HepG2 (cell line): ENCODE results near the gene TMED5. TPM values are rescaled to one million over a fixed set of nuclear protein-coding genes. Genes with fewer than 3 reads are reported as not detected.
A peak's percentile ranks its signal among the peaks of the same experiment; 100 is the strongest.
"Not testable (repeated sequence)": the region's sequence is repeated elsewhere in the genome, so short reads cannot be mapped to it uniquely, and the experiment has no call there.

ENCODE experiments used
- ATAC-seq: fragments of 200-7000 bp; cut with Tn5 transposase; 3 replicates; pipeline ENCODE4 v1.9.1; 2020; ENCODE audit warnings: mild to moderate bottlenecking, moderate library complexity
- BruUV-seq: library from RNA; stranded (reverse); fragments of 400-500 nt; replicated peaks from 2 replicates; lab custom pipeline; 2021; lab: Mats Ljungman, UMichigan
- CTCF ChIA-PET: fragments of 300-600 bp; formaldehyde crosslinking; extraction: SDS; loops from one replicate; lab custom pipeline; 2021; ENCODE audit warnings: low total read pairs, inconsistent platforms, low intra/inter-chr PET ratio; lab: Yijun Ruan, JAX
- POLR2A ChIA-PET: fragments of 350-600 bp; sonication (Branson Sonifier 250); formaldehyde crosslinking; loops from one replicate; lab custom pipeline; 2020; ENCODE audit warnings: antibody characterized with exemption, inconsistent platforms; lab: Yijun Ruan, JAX
- DNase-seq: peaks from one replicate; pipeline ENCODE4 v3.0.0-alpha.2; 2015; ENCODE audit warnings: low spot score
- FAIRE-seq: peaks from 3 replicates; lab custom pipeline; 2011; peaks lifted over from hg19 to GRCh38; lab: Jason Lieb, UNC
- H2AFZ ChIP-seq: one replicate; pipeline ENCODE4 v1.6.1; 2011; ENCODE audit warnings: low read length, inconsistent platforms
- H3K27ac ChIP-seq: fragments of 300-600 bp; 3 replicates; pipeline ENCODE4 v1.8.0; 2011; ENCODE audit warnings: mixed run types, mild to moderate bottlenecking, mixed read lengths, low read length, inconsistent platforms; ENCODE audit not compliant: insufficient read depth; ENCODE audit errors: extremely low read length
- H3K27me3 ChIP-seq, 2 experiments: fragments of 200-600 bp in 1 of 2; 2 replicates in 1 of 2; 3 replicates in 1 of 2; pipeline versions ENCODE4 v1.6.0 to v1.8.0; 2011; ENCODE audit warnings: low read length in 2 of 2, mild to moderate bottlenecking in 2 of 2, moderate library complexity in 2 of 2, inconsistent platforms in 1 of 2; ENCODE audit not compliant: insufficient read depth in 2 of 2, control insufficient read depth in 1 of 2
- H3K36me3 ChIP-seq, 2 experiments: fragments of 200-600 bp in 1 of 2; replicated peaks in 1 of 2; 2 replicates in 1 of 2; 3 replicates in 1 of 2; pipeline versions ENCODE4 v1.5.1 to v1.8.0; 2011; ENCODE audit warnings: low read length in 2 of 2, inconsistent platforms in 1 of 2; ENCODE audit not compliant: insufficient read depth in 2 of 2, control insufficient read depth in 1 of 2
- H3K4me1 ChIP-seq: 2 replicates; pipeline ENCODE4 v1.5.1; 2012; ENCODE audit warnings: low read length, inconsistent platforms; ENCODE audit not compliant: insufficient read depth
- H3K4me2 ChIP-seq: 2 replicates; pipeline ENCODE4 v1.6.0; 2011; ENCODE audit warnings: low read depth, low read length, inconsistent platforms
- H3K4me3 ChIP-seq, 3 experiments: fragments of 200-600 bp in 1 of 3; sonication (generic), shearing (Covaris generic) in 1 of 3; replicated peaks in 1 of 3; 2 replicates each; pipeline ENCODE4 v1.5.1; 2011 to 2016; ENCODE audit warnings: low read length in 3 of 3, inconsistent platforms in 2 of 3, low read depth in 2 of 3, mild to moderate bottlenecking in 2 of 3, control low read depth in 1 of 3, mixed read lengths in 1 of 3; ENCODE audit not compliant: insufficient read depth in 1 of 3
- H3K79me2 ChIP-seq: one replicate; pipeline ENCODE4 v1.6.1; 2011; ENCODE audit warnings: low read length, inconsistent platforms; ENCODE audit not compliant: insufficient read depth
- H3K9ac ChIP-seq: 2 replicates; pipeline ENCODE4 v1.6.0; 2011; ENCODE audit warnings: mild to moderate bottlenecking, low read depth, low read length, inconsistent platforms; ENCODE audit not compliant: insufficient read depth
- H3K9me3 ChIP-seq: 2 replicates; pipeline ENCODE4 v1.5.1; 2012; ENCODE audit warnings: mild to moderate bottlenecking, low read length
- H4K20me1 ChIP-seq: 2 replicates; pipeline ENCODE4 v1.6.0; 2011; ENCODE audit warnings: inconsistent platforms, mild to moderate bottlenecking, low read length, moderate library complexity; ENCODE audit not compliant: insufficient read depth
- CBX2 ChIP-seq, 2 experiments: fragments of 200-600 bp in 1 of 2; sonication (generic); formaldehyde crosslinking in 1 of 2; IDR thresholded peaks; 2 replicates each; pipeline versions ENCODE4 v1.7.0 to v1.8.1; 2018 to 2022; ENCODE audit warnings: low read depth in 2 of 2, low read length in 1 of 2, mild to moderate bottlenecking in 1 of 2, missing genetic modification reagents in 1 of 2
- FOXA1 ChIP-seq, 2 experiments: fragments of 450-650 bp in 1 of 2; sonication (generic) in 1 of 2; formaldehyde crosslinking in 1 of 2; IDR thresholded peaks; 2 replicates each; pipeline versions ENCODE4 v1.4.0 to v1.6.1; 2016 to 2020; ENCODE audit warnings: missing genetic modification reagents in 1 of 2
- HBP1 ChIP-seq: IDR thresholded peaks from 2 replicates; pipeline ENCODE4 v1.6.1; 2016; ENCODE audit warnings: low read depth, control low read depth
- HNRNPK ChIP-seq: fragments of 200-400 bp; formaldehyde crosslinking; IDR thresholded peaks from 2 replicates; pipeline ENCODE4 v1.6.1; 2018; ENCODE audit warnings: low read length, low read depth, moderate library complexity, mild to moderate bottlenecking; ENCODE audit not compliant: poor library complexity, severe bottlenecking
- HOXA3 ChIP-seq: sonication (generic); formaldehyde crosslinking; IDR thresholded peaks from 2 replicates; pipeline ENCODE4 v1.5.0; 2020; ENCODE audit warnings: missing genetic modification reagents
- KLF15 ChIP-seq: sonication (generic); formaldehyde crosslinking; IDR thresholded peaks from 2 replicates; pipeline ENCODE4 v1.8.1; 2023; ENCODE audit warnings: borderline replicate concordance, mild to moderate bottlenecking, inconsistent platforms, missing genetic modification reagents, mixed read lengths
- MEIS1 ChIP-seq: sonication (generic); formaldehyde crosslinking; IDR thresholded peaks from 2 replicates; pipeline ENCODE4 v1.9.0; 2021; ENCODE audit warnings: mild to moderate bottlenecking, missing genetic modification reagents, moderate library complexity, borderline replicate concordance
- MLX ChIP-seq: IDR thresholded peaks from 2 replicates; pipeline ENCODE4 v1.6.1; 2016
- MZF1 ChIP-seq: sonication (generic); formaldehyde crosslinking; IDR thresholded peaks from 2 replicates; pipeline ENCODE4 v1.8.1; 2023; ENCODE audit warnings: mild to moderate bottlenecking, missing genetic modification reagents, borderline replicate concordance
- STAT6 ChIP-seq: sonication (generic); formaldehyde crosslinking; IDR thresholded peaks from 2 replicates; pipeline ENCODE4 v1.4.0; 2020; ENCODE audit warnings: missing genetic modification reagents, mild to moderate bottlenecking, borderline replicate concordance
- TEF ChIP-seq: sonication (generic); formaldehyde crosslinking; IDR thresholded peaks from 2 replicates; pipeline ENCODE4 v1.5.0; 2020; ENCODE audit warnings: missing genetic modification reagents
- WGBS: methylation state at CpG from one replicate; pipeline ENCODE4 v1.1.6; 2017; ENCODE audit warnings: low lambda C conversion rate; 5-methylcytosine and 5-hydroxymethylcytosine counted together
- in situ Hi-C: cut with HindIII; loops from 2 replicates; pipeline ENCODE4 v1.10.0; 2017; ENCODE audit warnings: low pct_unique_long_range_greater_than_20kb; ENCODE audit not compliant: extremely low pct_ligation_motif_present
- intact Hi-C: fragments of 100-400 bp; cut with micrococcal nuclease; formaldehyde crosslinking; loops from one replicate; pipeline ENCODE4 v1.10.0; 2022; ENCODE audit not compliant: unreplicated experiment
- polyA plus RNA-seq, 8 experiments: library from polyadenylated mRNA; depleted of rRNA in 3 of 8; stranded (reverse) in 7 of 8; unstranded in 1 of 8; fragments of >200 nt; fragmentation: Illumina TruSeq in 4 of 8; extraction: Trizol in 4 of 8; gene quantifications; 2 replicates each; pipeline versions ENCODE4 v1.2.1 to v1.2.3, GENCODE V29; 2011 to 2016; ENCODE audit warnings: low read depth in 4 of 8, missing spikeins in 1 of 8, mixed read lengths in 1 of 8; ENCODE audit not compliant: insufficient read depth in 1 of 8
- total RNA-seq, 5 experiments: library from RNA; depleted of rRNA; stranded (reverse); fragments of >200 nt; fragmentation: Illumina TruSeq; extraction: Trizol; gene quantifications; 2 replicates each; pipeline ENCODE4 v1.2.3, GENCODE V29; 2016; ENCODE audit warnings: low read depth in 1 of 5

TMED5 gene
- total and polyA plus RNA-seq, 2 of the 13 experiments (the other 11 are each of a cell fraction or from before 2014, with no cell fraction given) = 58.1 to 99.0 TPM

GRCh38 chr1:93165895-93166294, 14.3 kb downstream of the TMED5 start:
- H3K4me1 ChIP-seq, H3K4me3 ChIP-seq, H3K27ac ChIP-seq, FAIRE-seq, BruUV-seq, H2AFZ ChIP-seq, H3K27me3 ChIP-seq, POLR2A ChIA-PET, intact Hi-C loops, CTCF ChIA-PET, H3K9ac ChIP-seq, ATAC-seq, H4K20me1 ChIP-seq, DNase-seq, in situ Hi-C loops, H3K4me2 ChIP-seq, H3K9me3 ChIP-seq: not testable (repeated sequence)
- TF ChIP-seq HNRNPK = peak; percentile 11
- 95% methylated on average over 1 of the region's 1 CpG for WGBS
- Histone ChIP-seq H3K79me2 (peaks cover 86% of the 10 kb centered on the region), H3K36me3 (peaks cover 2 to 10% of the 10 kb centered on the region in 2 experiments; a peak in 4 of 5 replicates)

- in situ Hi-C loops = no loop called here
- DNase-seq = no peak
- H3K79me2 ChIP-seq = peaks cover 79% of the 10 kb centered on the region
- WGBS = 100% methylated on average over 2 of the region's 2 CpGs
- CTCF ChIA-PET = no interaction called here
- no peak overlapping the region for H2AFZ ChIP-seq
- no peaks in the 10 kb centered on the region; the same call in 1 of the 2 replicates for H4K20me1 ChIP-seq
- H3K4me1 ChIP-seq = no peaks in the 10 kb centered on the region; the same call in 1 of the 2 replicates
- intact Hi-C loops = no loop called here
- no peak overlapping the region for H3K4me2 ChIP-seq
- no peak for FAIRE-seq
- POLR2A ChIA-PET = interaction anchor here (1.1 to 1.5 kb wide), 2 partner anchors 8 to 180 kb away, joined by 4 read pairs; partner anchors contain the start of gene DR1
- H3K36me3 ChIP-seq = peaks cover 2 to 16% of the 10 kb centered on the region in 2 experiments; a peak in 3 of 5 replicates
- H3K27ac ChIP-seq = no peak overlapping the region
- BruUV-seq = no TSS peak
- ATAC-seq = no peak
- H3K27me3 ChIP-seq = no peaks in the 10 kb centered on the region
- H3K4me3 ChIP-seq = no peak overlapping the region
- H3K9ac ChIP-seq = no peak overlapping the region
- no peaks in the 10 kb centered on the region; the same call in 1 of the 2 replicates for H3K9me3 ChIP-seq
- TF ChIP-seq HBP1 (CRISPR knock-in tag) (no peak), KLF15 (no peak), MLX (CRISPR knock-in tag) (no peak), HOXA3 (CRISPR knock-in tag) (no peak), MZF1 (CRISPR knock-in tag) (no peak), STAT6 (no peak), MEIS1 (no peak), CBX2 (IDR thresholded peaks at IDR 0.05; ENCODE audit: low read depth, low read length) (no peak), CBX2 (CRISPR knock-in tag; IDR thresholded peaks at IDR 0.05; ENCODE audit: low read depth) (no peak), FOXA1 (IDR thresholded peaks at IDR 0.05) (no peak), FOXA1 (CRISPR knock-in tag; IDR thresholded peaks at IDR 0.05) (no peak), TEF (CRISPR knock-in tag) (no peak)
Observed at GRCh38 chr1:93164816-93165215, 15.4 kb downstream of the TMED5 start.
